ENCODE results near the gene ABHD1.

DNA sequence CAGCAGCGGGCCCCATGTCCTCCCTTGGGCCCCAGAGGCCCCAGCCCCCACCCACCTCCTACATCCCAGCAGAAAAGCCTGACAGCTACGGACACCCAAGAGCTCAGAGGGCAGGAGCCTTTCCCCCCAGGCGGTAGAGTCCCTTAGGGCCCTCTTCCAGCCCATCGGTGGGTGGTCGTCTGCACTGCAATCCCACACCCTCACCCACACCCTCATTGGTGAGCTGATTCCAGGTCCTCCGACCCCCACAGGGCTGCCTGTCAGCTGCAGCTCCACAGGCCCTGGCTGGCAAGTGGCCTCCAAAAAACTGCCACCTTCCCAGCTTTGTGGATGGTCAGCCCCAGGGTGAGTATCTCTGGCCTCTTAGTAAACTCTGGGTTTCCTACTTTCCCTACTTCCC, 35.7 kb downstream of the ABHD1 start:
- no peak for TF ChIP-seq CTCF (IDR thresholded peaks at IDR 0.05; ENCODE audit: insufficient read depth, low read depth, low read length)
- TF ChIP-seq EZH2 (IDR thresholded peaks at IDR 0.05; ENCODE audit: insufficient read depth, low read length) = no peak

Measured in astrocyte (in vitro differentiated cells and primary cell).